ENCODE data around the gene AKR1C8.
"Not testable (repeated sequence)": the region's sequence is repeated elsewhere in the genome, so short reads cannot be mapped to it uniquely, and the experiment has no call there.

Gene AKR1C8

DNA sequence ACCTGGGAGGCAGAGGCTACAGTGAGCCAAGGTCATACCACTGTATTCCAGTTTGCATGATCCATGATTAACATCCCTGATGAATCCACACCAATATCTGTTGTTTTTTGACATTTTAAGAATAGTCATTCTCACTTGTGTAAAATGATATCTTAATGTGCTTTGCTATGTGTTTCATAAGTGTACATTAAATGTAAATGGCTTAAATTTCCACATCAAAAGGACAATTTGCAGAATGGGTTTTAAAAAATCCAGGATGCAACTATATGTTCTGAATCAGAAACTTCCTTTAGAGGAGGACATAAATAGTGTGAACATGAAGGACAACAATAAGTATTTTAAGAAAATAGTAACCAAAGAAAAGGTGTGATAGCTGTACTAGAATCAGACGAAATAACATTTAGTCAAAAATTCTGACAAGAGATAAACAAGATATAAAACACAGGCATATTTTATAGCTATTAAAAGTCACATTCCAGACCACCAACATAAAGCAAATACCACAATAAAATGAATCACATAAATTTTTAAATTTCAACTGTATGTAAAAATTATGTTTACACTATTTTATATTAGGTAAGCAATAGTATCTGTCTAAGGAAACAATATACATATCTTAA lies 48.4 kb downstream of the AKR1C8 start:
- Histone ChIP-seq H3K9me3 (ENCODE audit: control insufficient read depth, insufficient read depth, low read length) (peaks cover 4% of the 10 kb centered on the region), H3K27me3 (ENCODE audit: control insufficient read depth, insufficient read depth, low read length) (no peaks in the 10 kb centered on the region), H3K4me1 (ENCODE audit: control insufficient read depth, insufficient read depth, low read length) (no peaks in the 10 kb centered on the region), H3K4me3 (ENCODE audit: low read depth, low read length) (no peak overlapping the region), H3K36me3 (ENCODE audit: control insufficient read depth, insufficient read depth, low read length) (no peaks in the 10 kb centered on the region), H3K9ac (ENCODE audit: low read depth, low read length) (no peak overlapping the region)

DNA sequence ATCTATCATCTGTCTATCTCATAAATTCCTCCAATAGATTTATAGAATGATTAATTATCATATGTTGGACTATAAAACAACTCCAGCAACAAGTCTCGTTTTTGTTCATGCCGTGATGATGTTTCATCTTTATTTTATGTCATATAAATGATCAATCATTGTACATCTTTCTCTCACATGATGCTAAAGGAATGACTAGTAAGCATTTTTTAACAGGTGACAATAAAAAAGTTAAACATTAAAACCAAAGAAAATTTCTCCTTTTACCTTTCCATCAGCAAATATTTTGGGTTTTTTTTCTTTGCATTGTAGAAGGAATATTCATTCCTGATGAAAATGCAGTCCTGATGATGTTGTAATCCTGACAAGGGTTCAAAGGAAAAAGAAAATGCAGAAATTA lies 49.4 kb downstream of the AKR1C8 start:
- no peak overlapping the region for H3K9ac ChIP-seq (ENCODE audit: low read depth, low read length)
- no peaks in the 10 kb centered on the region for H3K27me3 ChIP-seq (ENCODE audit: control insufficient read depth, insufficient read depth, low read length)
- peaks cover 4% of the 10 kb centered on the region for H3K9me3 ChIP-seq (ENCODE audit: control insufficient read depth, insufficient read depth, low read length)
- H3K4me1 ChIP-seq (ENCODE audit: control insufficient read depth, insufficient read depth, low read length) = no peaks in the 10 kb centered on the region
- no peaks in the 10 kb centered on the region for H3K36me3 ChIP-seq (ENCODE audit: control insufficient read depth, insufficient read depth, low read length)
- no peak overlapping the region for H3K4me3 ChIP-seq (ENCODE audit: low read depth, low read length)

DNA sequence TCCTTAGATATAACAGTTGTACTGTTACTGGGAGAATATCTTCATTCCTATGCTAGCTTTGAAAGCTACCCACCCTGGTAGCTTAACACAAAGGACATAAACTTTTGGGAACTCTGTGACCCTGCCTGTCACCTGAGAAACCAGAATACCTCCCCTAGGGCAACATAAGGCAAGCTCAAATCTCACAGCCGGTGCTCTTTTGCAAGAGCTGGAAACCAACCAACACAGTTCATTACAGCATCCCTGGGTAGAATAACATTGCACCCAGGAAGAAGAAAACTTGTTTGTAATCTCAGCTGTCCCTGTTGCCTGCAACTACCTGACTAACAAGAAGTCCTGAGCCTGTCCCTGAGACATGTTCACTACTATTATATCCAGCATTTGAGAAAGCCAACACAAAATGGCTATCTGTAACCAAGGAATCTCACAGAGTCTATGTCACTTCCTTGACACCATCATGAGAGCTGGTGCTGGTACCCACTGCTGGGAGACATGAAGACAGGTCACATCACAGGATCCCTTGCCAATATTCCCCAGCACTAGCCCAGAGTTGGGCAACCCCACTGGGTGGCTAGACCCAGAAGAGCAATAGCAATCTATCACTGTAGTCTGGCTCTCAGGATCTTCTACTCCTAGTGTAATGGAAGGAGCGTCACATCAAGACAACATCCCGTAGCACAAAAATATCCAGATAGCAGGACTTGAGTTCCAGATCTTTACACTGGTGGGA lies 59.5 kb downstream of the AKR1C8 start:
- no peaks in the 10 kb centered on the region for H3K36me3 ChIP-seq (ENCODE audit: control insufficient read depth, insufficient read depth, low read length)
- H3K4me1 ChIP-seq (ENCODE audit: control insufficient read depth, insufficient read depth, low read length) = no peaks in the 10 kb centered on the region
- H3K4me3 ChIP-seq (ENCODE audit: low read depth, low read length) = no peak overlapping the region
- H3K9me3 ChIP-seq (ENCODE audit: control insufficient read depth, insufficient read depth, low read length) = peaks cover 3% of the 10 kb centered on the region
- no peaks in the 10 kb centered on the region for H3K27me3 ChIP-seq (ENCODE audit: control insufficient read depth, insufficient read depth, low read length)
- H3K9ac ChIP-seq (ENCODE audit: low read depth, low read length) = no peak overlapping the region

DNA sequence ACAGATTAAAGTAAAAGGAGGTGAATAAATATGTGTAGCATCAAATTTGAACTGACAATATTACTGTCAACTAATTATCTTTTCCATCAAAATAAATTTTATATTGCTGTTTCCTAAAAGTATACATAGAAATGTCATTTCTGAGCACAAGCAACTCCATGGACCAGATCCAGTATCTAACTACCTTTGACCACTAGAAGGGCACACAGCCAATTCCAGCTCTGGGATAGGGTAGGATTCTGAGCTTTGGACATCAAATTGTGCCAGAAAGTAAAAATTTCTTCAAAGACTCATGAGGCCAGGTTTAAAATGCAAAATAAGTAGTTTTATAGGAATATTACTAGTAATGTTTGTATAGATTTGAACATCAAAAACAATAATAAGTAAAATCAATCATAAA lies 61.1 kb downstream of the AKR1C8 start:
- Histone ChIP-seq H3K27me3 (ENCODE audit: control insufficient read depth, insufficient read depth, low read length) (no peaks in the 10 kb centered on the region), H3K9ac (ENCODE audit: low read depth, low read length) (no peak overlapping the region), H3K9me3 (ENCODE audit: control insufficient read depth, insufficient read depth, low read length) (peaks cover 3% of the 10 kb centered on the region), H3K36me3 (ENCODE audit: control insufficient read depth, insufficient read depth, low read length) (no peaks in the 10 kb centered on the region), H3K4me1 (ENCODE audit: control insufficient read depth, insufficient read depth, low read length) (no peaks in the 10 kb centered on the region), H3K4me3 (ENCODE audit: low read depth, low read length) (no peak overlapping the region)

DNA sequence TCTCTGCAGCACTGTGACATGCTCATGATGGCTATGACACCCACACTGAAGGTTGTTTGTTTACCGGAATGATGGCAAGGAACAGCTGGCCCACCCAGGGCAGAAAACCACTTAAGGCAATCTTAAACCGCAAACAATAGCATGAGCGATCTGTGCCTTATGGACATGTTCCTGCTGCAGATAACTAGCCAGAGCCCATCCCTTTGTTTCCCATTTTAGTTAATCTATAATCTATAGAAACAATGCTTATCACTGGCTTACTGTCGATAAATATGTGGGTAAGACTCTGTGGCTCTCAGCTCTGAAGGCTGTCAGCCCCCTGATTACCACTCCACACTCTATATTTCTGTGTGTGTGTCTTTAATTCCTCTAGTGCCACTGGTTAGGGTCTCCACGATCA lies 65.0 kb downstream of the AKR1C8 start:
- H3K4me3 ChIP-seq (ENCODE audit: low read depth, low read length); H3K9me3 ChIP-seq (ENCODE audit: control insufficient read depth, insufficient read depth, low read length); H3K27me3 ChIP-seq (ENCODE audit: control insufficient read depth, insufficient read depth, low read length); H3K9ac ChIP-seq (ENCODE audit: low read depth, low read length); H3K36me3 ChIP-seq (ENCODE audit: control insufficient read depth, insufficient read depth, low read length); H3K4me1 ChIP-seq (ENCODE audit: control insufficient read depth, insufficient read depth, low read length): not testable (repeated sequence)

DNA sequence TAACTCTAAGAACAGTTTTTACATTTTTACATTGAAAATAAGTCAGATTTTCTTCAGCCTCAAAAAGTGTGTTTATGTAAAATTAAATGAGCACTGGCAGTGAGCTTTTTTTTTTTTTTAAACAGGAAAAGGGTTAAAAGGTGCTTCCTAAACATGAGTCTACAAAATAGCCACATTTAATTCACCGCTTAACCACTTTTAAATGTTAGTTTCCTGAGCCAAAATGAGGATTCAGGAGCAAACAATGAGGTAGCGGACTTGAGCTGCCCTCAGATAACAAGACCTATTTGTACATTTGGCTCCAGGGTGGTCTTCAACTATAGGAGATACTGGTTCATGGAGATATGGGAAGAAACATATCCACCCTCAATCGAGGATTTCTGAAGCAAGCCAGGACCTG lies 67.9 kb downstream of the AKR1C8 start:
- Histone ChIP-seq H3K4me1 (ENCODE audit: control insufficient read depth, insufficient read depth, low read length) (no peaks in the 10 kb centered on the region), H3K9ac (ENCODE audit: low read depth, low read length) (no peak overlapping the region), H3K4me3 (ENCODE audit: low read depth, low read length) (no peak overlapping the region), H3K27me3 (ENCODE audit: control insufficient read depth, insufficient read depth, low read length) (no peaks in the 10 kb centered on the region), H3K36me3 (ENCODE audit: control insufficient read depth, insufficient read depth, low read length) (no peaks in the 10 kb centered on the region), H3K9me3 (ENCODE audit: control insufficient read depth, insufficient read depth, low read length) (peaks cover 2% of the 10 kb centered on the region)

DNA sequence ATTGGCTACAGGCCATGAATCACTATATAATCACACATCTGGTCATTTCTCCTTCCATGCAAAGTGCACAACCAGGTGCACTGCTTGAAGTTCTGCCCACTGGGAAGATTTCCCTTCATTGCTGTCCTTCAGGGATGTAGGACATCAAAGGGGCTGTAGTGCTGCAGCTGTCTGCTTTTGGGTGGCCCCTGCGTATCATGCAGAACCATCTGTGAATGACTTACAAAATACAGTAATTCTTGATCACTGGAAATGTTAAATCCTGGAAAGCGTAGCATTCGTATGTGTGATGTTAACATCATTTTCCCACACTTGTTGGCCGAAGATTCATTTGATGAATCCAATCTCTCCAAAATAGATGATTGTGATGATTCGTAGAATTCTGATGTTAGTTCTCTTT lies 68.3 kb downstream of the AKR1C8 start:
- Histone ChIP-seq H3K9me3 (ENCODE audit: control insufficient read depth, insufficient read depth, low read length) (peaks cover 2% of the 10 kb centered on the region), H3K9ac (ENCODE audit: low read depth, low read length) (no peak overlapping the region), H3K27me3 (ENCODE audit: control insufficient read depth, insufficient read depth, low read length) (no peaks in the 10 kb centered on the region), H3K4me1 (ENCODE audit: control insufficient read depth, insufficient read depth, low read length) (no peaks in the 10 kb centered on the region), H3K4me3 (ENCODE audit: low read depth, low read length) (no peak overlapping the region), H3K36me3 (ENCODE audit: control insufficient read depth, insufficient read depth, low read length) (no peaks in the 10 kb centered on the region)

DNA sequence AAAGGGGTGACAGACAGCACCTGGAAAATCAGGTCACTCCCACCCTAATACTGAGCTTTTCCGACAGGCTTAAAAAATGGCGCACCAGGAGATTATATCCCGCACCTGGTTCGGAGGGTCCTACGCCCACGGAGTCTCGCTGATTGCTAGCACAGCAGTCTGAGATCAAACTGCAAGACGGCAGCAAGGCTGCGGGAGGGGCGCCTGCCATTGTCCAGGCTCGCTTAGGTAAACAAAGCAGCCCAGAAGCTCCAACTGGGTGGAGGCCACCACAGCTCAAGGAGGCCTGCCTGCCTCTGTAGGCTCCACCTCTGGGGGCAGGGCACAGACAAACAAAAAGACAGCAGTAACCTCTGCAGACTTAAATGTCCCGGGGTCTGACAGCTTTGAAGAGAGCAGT lies 75.1 kb downstream of the AKR1C8 start:
- H3K4me3 ChIP-seq (ENCODE audit: low read depth, low read length); H3K9ac ChIP-seq (ENCODE audit: low read depth, low read length); H3K36me3 ChIP-seq (ENCODE audit: control insufficient read depth, insufficient read depth, low read length); H3K27me3 ChIP-seq (ENCODE audit: control insufficient read depth, insufficient read depth, low read length); H3K9me3 ChIP-seq (ENCODE audit: control insufficient read depth, insufficient read depth, low read length); H3K4me1 ChIP-seq (ENCODE audit: control insufficient read depth, insufficient read depth, low read length): not testable (repeated sequence)

DNA sequence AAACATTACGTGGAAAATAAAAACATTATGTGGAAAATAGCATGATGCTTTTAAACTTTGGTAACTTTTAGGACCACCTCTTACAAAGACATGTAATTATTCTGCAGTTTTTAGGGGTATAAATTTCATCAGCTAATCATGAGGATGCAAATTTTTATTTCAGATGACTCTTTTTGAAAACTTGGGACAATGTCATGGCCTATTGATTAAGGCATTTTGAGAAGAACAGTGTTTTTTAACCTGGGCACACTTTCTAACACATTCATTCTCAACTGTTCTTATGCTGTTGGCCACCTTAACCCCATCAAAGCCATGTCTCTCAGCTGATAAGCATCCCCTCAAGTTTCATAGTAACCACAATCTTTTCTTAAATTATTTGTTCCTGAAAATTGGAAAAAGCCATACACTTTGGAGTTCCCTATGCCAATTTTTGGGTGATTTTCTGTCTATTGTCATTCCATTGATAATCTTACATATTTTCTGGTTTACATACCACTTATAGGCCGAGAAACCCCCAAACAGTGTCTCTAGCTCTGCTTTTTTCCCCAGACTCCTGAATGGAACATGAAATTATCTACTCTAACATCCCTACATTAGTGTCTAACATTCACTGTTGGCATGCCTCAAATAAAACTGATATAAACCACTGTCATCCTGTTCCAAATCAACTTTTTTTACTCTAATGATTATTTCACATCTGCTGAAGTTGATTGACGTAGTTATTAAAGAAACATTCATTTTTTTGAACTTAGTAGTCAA lies 76.1 kb downstream of the AKR1C8 start:
- H3K27me3 ChIP-seq (ENCODE audit: control insufficient read depth, insufficient read depth, low read length) = no peaks in the 10 kb centered on the region
- H3K36me3 ChIP-seq (ENCODE audit: control insufficient read depth, insufficient read depth, low read length) = no peaks in the 10 kb centered on the region

DNA sequence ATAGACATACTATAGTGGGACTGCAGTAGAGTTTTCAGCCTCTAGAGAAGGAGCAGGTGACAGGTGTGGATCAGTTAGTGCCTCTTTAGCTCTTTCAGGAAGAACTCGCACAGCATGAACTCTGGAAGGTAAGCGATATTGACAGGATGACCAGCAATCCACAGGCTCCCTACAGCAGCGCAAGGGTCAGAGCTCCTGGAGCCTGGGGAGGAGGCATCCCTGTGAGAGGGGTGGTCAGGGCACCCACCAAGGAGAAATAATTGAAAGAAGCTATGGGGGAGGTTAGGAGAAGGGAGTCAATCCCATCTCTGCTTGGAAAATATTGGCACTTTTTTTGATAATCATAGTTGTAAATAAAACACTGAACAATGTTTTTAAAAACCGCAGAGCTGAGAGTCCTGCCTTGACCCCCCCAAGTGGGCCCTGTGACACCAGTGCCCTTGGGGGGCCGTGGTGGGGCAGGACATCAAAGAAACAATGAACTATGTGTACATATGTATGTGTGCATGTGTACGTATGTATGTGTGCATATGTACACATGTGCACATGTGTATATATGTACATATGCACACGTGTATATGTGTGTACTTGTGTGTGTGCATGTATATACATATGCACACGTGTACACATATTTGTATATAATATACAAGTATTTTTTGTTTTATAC lies 77.0 kb downstream of the AKR1C8 start:
- H3K27me3 ChIP-seq (ENCODE audit: control insufficient read depth, insufficient read depth, low read length) = no peaks in the 10 kb centered on the region
- H3K4me1 ChIP-seq (ENCODE audit: control insufficient read depth, insufficient read depth, low read length) = no peaks in the 10 kb centered on the region

More for the DNA sequence above, 76.1 kb downstream of the AKR1C8 start:
- H3K4me3 ChIP-seq (ENCODE audit: low read depth, low read length) = no peak overlapping the region
- no peak overlapping the region for H3K9ac ChIP-seq (ENCODE audit: low read depth, low read length)
- no peaks in the 10 kb centered on the region for H3K4me1 ChIP-seq (ENCODE audit: control insufficient read depth, insufficient read depth, low read length)
- no peaks in the 10 kb centered on the region for H3K9me3 ChIP-seq (ENCODE audit: control insufficient read depth, insufficient read depth, low read length)

DNA sequence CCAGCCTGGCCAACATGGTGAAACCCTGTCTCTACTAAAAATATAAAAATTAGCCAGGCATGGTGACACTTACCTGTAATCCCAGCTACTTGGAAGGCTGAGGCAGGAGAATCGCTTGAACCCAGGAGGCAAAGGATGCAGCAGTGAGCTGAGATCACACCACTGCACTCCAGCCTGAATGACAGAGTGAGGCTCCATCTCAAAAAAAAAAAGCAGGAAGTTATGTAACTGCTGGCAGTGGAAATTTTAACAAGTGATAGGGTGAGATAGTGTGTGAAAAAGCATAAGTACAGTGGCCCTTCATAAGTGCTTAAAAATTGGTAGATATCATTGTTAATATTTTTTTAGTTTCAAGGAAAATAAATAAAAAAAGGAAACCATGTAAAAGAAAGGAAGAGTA lies 78.4 kb downstream of the AKR1C8 start:
- Histone ChIP-seq H3K4me3 (ENCODE audit: low read depth, low read length) (no peak overlapping the region), H3K9me3 (ENCODE audit: control insufficient read depth, insufficient read depth, low read length) (no peaks in the 10 kb centered on the region), H3K36me3 (ENCODE audit: control insufficient read depth, insufficient read depth, low read length) (no peaks in the 10 kb centered on the region), H3K27me3 (ENCODE audit: control insufficient read depth, insufficient read depth, low read length) (no peaks in the 10 kb centered on the region), H3K4me1 (ENCODE audit: control insufficient read depth, insufficient read depth, low read length) (no peaks in the 10 kb centered on the region), H3K9ac (ENCODE audit: low read depth, low read length) (no peak overlapping the region)

More for the DNA sequence above, 77.0 kb downstream of the AKR1C8 start:
- Histone ChIP-seq H3K9ac (ENCODE audit: low read depth, low read length) (no peak overlapping the region), H3K36me3 (ENCODE audit: control insufficient read depth, insufficient read depth, low read length) (no peaks in the 10 kb centered on the region), H3K9me3 (ENCODE audit: control insufficient read depth, insufficient read depth, low read length) (no peaks in the 10 kb centered on the region), H3K4me3 (ENCODE audit: low read depth, low read length) (no peak overlapping the region)

Data from iPS-15b (cell line).